Dermis blood vessel endothelial cell (primary cell): Measurements from ENCODE around the gene DDX60. TPM values are rescaled to one million over a fixed set of nuclear protein-coding genes. Genes with fewer than 3 reads are reported as not detected.
A peak's percentile ranks its signal among the peaks of the same experiment; 100 is the strongest.

ENCODE experiments used
- DNase-seq: peaks from one replicate; pipeline ENCODE4 v3.0.0; 2010
- total RNA-seq: library from RNA; depleted of rRNA; stranded (reverse); fragments of >200 nt; gene quantifications from 2 replicates; pipeline ENCODE4 v1.2.3, GENCODE V29; 2014

DDX60 gene
- total RNA-seq, 1 donor from 2014 or later: 49.5 TPM

DNA sequence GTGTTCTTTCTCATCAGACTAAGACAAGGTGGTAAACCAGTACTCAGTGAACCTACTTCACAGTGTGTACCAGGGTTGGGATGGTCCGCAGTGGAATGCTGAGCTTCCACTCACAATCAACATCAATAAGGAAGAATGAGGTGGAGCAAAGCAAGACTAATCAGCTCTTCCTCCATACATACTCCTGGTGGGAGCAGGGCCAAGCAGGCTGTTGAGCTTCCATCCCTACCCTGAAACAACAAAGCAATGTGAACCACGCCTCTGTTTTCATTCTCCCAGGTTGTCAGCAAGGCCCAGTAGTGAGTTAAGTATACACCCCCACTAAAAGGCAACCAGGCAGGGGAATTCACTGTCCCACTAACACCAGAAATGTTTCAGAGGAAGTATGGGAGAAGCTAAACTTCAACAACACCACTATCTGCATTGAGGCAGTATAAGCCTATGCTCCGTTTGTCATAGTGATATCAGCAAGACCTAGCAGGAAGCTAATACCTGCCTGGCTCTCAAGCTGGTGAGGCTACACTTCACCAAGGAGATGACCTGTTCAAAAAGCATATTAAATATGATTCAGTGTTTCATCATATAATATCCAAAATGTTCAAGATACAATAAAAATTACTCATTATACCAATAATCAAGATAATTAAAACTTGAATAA, 109.5 kb downstream of the DDX60 start:
- no peak for DNase-seq

GRCh38 chr4:168203233-168203911, 115.2 kb downstream of the DDX60 start:
- no peak for DNase-seq

DNA sequence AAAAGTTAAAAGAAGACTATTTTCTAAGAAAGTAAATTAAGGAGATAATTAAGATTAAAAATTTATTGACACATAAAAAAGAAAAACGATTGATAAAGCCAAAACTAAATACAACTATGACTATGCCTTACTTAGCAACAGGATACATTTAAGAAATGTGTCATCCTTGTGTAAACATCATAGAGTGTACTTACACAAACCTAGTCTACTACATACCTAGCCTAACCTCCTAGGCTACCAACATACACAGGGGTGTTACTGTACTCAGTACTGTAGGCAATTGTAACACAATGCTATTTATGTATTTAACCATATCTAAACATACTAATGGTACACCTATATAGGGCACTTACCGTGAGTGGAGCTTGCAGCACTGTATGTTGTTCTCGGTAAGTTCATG, 117.9 kb downstream of the DDX60 start:
- peak; percentile 30 for DNase-seq

- DNase-seq: no peak
Measured at GRCh38 chr4:168199260-168199957, 119.1 kb downstream of the DDX60 start.

DNA sequence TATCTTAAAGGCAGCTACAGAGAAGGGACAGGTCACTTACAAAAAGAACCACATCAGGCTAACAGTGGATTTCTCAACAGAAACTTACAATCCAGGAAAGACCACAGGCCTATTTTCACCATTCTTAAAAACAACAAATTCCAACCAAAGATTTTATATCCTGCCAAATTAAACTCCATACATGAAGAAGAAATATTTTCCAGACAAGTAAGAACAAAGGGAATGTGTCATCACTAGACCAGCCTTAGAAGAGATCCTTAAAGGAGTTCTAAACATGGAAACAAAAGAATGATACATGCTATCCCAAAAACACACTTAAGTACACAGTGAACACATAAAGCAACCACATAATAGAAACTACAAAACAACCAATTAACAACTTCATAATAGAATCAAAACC, 120.6 kb downstream of the DDX60 start:
- peak; percentile 29 for DNase-seq

GRCh38 chr4:168188754-168189153, 129.8 kb downstream of the DDX60 start:
- DNase-seq: no peak

DNA sequence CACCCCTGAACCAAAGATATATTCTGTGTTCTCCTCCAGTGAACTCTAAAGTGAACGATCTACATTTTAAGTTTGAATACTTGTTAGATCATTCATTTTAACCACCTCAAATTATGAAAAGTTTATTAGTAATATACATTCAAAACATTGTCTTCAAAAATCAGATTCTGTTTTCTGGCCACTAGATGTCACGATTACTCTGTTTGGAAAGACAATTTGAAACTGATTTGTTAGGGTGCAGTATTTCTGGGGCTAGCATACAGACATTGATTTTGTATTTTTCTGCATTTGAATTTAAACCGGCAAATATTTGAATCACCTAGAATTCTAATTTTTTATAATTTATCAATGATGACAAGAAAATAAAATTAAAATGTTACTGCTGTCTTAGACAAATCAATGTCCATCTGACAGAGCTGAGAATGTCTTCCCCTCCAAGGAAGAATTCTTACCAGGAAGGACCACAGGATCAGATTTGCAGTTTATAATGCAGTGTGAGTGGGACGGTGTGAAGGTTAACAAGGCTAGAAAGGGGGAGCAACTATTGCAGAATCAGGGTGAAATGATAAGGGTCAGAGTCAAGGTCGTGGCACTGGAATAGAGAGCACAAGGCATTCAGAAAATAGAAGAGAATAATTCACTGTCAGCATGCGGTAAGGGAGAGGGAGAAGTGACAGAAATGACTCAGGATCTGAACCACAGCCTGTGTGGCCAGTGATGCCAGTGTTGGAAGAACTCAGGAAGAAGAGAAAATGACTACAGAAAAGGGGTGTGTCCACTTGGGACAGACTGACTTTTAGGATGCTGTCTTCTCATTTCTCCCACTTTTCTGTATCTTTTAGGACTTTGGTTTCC, 134.6 kb downstream of the DDX60 start:
- DNase-seq: peak; percentile 69

- DNase-seq: no peak
Measured at GRCh38 chr4:168177546-168178149, 140.9 kb downstream of the DDX60 start.

DNA sequence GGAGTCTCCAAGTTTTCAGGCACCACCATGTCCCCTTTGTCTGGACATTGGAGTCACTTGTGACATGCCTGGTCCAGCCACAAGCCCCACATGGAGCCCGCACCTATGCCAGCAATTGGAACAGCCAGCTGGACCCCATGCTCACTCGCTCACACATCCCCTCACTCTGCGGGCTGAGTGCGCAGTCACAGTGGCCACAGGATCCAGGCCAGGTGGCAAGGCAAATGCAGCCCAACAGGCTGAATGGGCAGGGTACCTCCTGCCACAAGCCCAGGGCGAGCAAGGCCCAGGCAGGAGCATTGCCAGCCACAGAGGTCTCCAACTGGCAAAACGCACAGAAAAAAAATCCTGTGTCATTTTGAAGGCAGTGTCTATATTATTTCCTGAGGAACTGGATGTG, 144.2 kb downstream of the DDX60 start:
- DNase-seq: no peak

DNA sequence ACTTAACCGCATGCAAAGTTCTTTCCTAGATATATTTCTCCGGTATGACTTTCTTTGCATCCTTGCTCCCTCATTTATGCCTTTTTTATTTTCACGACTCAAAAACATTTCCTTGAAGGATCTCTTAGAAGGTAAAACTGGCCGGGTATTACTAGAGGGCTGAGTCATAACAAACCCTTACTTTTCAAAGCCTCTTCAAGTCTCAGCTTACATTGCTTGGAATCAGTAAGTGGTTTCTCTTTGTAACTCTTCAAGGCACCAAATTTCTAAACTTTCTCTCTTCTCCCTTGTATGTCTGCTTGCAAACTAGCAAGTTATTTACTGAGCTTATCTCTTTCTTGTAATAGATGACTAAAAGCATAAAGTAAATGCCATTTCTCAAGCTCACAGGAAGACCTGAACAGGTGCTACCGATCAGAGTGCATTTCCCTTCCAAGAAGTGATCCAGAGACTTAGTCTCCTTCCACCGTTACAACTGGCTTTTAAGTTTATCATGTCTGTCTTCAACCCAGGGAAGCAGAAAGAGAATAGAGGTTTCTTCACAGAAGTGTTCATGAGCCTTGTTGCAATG, 150.8 kb downstream of the DDX60 start:
- DNase-seq: no peak

Other genes starting within 250 kb of the DDX60 start
- 0.34 TPM in 1 of 2 replicates, not detected in the other for gene ANXA10, start 226.2 kb downstream of the DDX60 start, total RNA-seq
- 28.9 and 42.2 TPM in 2 replicates for gene DDX60L, start 161.7 kb upstream of the DDX60 start, total RNA-seq
- gene PALLD, start 178.3 kb upstream of the DDX60 start, total RNA-seq: 15.7 and 33.1 TPM in 2 replicates